Non-pigmented ciliary epithelial cell (primary cell): ENCODE results near the gene ANKRD52.
"Not testable (repeated sequence)": the region's sequence is repeated elsewhere in the genome, so short reads cannot be mapped to it uniquely, and the experiment has no call there.

ENCODE experiments used
- DNase-seq: peaks from one replicate; pipeline ENCODE4 v3.0.0-alpha.2; 2010; ENCODE audit warnings: low read depth

Gene ANKRD52

GRCh38 chr12:56258068-56258819, at the start of gene ANKRD52:
Gene ANKRD52, minus strand, starts transcription at chr12:56258384. Its CDS starts 115 bp downstream, at chr12:56258269.
- peak; percentile 11 for DNase-seq

DNA sequence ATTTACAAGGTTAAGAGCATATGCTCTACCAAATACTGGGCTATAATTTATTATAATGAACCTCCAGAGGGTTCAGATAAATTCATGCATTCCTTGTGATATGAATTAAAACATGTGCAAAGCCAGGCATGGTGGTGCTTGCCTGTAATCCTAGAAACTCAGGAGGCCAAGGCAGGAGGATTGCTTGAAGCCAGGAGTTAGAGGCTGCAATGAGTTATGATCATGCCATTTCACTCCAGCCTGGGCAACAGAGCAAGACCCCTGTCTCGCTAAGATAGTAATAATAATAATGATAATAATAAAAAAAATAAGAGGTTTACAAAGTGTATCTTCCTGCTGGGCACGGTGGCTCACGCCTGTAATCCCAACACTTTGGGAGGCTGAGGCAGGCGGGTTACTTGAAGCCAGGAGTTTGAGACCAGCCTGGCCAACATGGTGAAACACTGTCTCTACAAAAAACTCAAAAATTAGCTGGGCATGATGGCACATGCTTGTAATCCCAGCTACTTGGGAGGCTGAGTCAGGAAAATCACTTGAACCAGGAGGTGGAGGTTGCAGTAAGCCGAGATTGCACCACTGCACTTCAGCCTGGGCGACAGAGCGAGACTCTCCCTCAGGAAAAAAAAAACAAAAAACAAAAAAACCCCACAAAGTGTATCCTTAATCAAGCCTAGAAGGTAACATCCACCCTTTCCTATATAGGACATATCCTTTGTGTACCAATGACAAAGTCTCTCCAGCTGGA, 49.2 kb upstream of the ANKRD52 start:
- DNase-seq: no peak

GRCh38 chr12:56304872-56305590, 46.8 kb upstream of the ANKRD52 start:
- no peak for DNase-seq

- DNase-seq: no peak
Measured at GRCh38 chr12:56304276-56304675, 46.1 kb upstream of the ANKRD52 start.

- DNase-seq: no peak
Measured at GRCh38 chr12:56300644-56301464, 42.7 kb upstream of the ANKRD52 start.

DNA sequence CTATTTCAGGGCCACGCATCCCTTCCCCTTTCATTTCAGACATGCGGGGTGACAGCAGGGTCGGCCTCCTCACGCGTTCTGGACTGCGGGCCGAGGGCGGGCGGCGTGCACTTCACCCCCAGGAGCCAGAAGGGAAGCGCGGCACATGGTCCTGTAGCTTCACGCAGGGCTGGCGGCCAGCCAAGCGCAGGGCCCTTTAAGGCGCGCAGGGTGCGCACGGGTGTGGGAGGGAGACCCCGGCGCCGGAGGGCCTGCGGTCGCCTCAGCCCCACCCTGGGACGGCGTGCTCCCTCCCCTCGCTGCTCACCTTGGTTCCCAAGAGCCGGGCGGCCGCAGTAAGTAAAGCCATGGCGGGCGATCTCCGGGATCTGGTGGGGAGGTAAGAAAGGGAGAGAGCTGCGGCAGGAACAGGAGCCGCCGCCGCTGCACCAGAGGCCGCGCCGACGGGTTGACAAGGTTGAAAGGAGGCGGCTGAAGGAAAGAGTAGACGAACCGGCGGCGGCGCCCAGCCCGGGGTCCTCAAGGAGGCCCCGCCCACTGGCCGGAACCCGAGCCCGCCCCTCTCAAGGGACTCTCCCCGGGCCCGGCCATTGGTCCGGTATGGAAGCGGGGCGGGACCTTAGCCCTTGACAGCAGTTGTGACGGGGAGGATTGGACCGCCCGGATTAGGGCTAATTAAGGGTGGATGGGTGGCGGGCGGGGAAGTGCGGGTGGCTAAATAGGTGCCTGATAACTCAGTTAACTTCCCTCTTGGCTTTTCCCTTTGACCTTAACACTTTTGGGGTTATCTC, 41.9 kb upstream of the ANKRD52 start, which contains the start of gene CS:
Gene CS, minus strand, starts transcription at position 478 of the 791 bp plus-strand sequence. Its CDS starts 129 bp downstream, at position 349.
- DNase-seq: peak; percentile 89

DNA sequence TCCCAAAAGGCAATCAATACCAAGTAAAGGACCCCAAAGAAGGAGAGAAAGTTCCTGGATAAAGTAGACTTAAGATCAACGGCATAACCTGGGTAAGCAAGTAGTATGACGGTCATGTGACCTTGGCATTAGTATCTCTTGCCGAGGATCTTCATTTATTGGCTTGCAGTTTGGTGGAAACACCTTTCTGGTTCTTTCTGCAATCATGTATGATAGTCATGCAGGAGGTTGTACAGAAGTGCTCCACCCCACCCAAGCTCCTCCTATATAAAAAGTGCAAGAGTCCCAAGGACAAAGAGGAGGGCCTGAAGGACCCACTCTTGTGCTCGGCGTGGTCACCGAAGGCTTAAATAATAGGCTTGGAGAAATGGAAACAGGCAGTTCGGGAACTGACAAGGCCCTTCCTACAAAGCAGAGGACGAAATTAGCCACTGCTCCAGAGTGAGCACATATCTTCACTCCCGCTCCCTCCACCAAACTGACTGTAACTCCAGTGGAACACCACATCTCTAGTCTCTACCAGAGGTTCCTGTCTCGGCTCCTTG, 41.2 kb upstream of the ANKRD52 start:
- no peak for DNase-seq

GRCh38 chr12:56298828-56299227, 40.6 kb upstream of the ANKRD52 start:
- no peak for DNase-seq

DNA sequence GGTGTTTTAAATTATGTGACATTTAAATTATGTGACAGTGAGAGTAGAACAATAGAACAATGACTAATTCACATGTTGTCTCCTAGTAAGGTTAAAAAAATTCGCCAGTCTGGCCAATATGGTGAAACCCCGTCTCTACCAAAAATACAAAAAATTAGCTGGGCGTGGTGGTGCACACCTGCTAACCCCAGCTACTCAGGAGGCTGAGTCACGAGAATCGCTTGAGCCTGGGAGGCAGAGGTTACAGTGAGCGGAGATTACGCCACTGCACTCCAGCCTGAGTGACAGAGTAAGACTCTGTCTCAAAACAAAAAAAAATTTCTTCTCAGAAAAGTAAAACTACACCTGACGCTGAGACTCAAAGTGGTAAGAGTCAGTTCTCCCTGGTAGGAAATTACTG, 39.2 kb upstream of the ANKRD52 start:
- DNase-seq: no peak

DNA sequence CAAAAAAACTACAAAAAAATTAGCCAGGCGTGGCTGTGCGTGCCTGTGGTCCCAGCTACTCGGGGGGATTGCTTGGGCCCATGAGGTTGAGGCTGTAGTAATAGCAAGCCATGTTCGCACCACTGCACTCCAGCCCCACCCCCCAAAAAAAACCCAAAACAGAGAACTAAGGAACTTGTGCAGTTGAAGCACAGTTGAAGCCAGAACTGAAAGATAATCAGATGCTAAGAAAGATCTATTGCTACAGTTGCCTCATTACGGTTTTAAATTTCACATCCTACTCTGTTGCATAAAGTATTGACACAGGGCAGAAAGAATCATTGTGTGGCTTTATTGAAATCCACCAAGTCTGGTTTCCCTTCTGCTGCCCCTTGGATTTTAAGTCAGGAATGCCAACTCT, 38.1 kb upstream of the ANKRD52 start:
- DNase-seq: no peak

DNA sequence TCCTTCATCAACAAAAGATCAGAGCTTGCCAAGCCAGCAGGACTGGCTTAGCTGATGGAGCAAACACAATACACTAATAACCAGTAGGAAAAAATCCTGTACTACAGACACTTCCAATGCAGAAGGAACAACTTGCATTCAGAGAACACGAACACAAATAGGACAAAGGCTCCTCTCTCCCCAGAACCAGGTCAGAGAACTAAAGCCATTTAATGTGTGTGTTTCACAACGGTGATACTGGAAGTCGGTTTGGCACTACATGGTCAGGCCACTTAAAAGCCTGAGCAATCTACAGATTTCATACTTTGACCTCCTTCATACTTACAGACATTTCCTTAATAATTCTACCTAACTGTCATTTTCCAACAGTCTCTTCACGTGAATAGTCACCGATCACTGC, 35.6 kb upstream of the ANKRD52 start:
- DNase-seq: no peak

GRCh38 chr12:56288705-56289387, 30.7 kb upstream of the ANKRD52 start:
- no peak for DNase-seq

DNA sequence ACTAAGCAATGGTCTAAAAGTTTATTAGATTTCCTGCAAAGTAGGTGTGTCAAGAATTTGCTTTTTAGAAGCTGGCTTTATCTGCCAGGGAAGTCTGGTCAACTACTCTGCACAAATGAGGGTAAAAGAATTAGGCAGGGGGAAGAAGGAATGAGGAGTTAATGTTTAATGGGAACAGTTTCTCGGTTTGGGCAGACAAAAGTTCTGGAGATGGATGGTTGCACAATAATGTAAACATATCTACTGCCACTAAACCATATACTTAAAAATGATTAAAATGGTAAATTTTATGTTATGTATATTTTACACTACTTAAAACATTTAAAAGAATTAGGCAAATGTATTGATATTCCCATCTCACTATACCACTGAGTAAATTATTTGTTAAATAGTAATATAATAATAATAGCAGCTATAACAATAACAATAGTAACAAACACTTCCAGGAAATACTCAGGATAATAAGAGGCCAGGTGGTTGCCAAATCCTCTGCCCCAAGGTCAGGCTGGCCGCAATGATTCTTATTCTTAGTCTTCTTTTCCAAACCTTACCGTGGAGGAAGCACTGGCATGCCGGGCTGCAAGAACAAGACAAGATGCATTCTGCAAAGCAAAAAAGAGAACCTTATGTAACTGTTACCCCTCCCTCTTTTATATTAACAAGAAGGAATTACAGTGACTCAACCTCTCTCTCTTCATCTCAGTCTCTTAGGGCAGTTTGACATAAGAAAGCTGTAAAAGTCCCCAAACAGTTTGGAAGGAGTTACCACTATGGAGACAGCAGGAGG, 28.1 kb upstream of the ANKRD52 start:
- no peak for DNase-seq

DNA sequence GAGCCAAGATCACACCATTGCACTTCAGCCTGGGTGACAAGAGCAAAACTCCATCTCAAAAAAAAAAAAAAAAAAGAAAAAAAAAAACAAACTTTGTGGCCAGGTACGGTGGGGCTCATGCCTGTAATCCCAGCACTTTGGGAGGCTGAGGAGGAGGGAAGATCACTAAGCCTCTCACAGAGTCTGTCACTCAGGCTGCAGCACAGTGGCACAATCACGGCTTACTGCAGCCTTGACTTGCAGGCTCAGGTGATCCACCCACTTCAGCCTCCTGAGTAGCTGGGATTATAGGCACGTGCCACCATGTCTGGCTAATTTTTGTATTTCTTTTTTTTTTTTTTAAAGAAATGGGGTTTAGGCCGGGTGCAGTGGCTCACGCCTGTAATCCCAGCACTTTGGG, 26.1 kb upstream of the ANKRD52 start:
- not testable (repeated sequence) for DNase-seq

GRCh38 chr12:56282579-56282978, 24.4 kb upstream of the ANKRD52 start:
- DNase-seq: no peak

DNA sequence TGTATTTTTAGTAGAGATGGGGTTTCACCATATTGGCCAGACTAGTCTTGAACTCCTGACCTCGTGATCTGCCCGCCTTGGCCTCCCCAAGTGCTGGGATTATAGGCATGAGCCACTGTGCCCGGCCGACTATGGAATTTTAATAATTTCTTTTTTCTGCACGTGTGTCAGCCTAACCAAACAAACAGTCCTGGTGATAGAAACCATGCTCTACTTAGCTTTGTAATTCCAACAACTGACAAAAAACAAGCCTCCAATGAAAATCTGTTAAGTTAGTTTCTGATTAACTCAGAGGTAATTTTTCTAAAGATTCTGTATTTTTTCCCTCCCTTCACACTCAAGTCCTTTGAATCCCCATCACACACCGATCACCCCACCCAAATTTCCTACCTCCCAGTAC, 23.8 kb upstream of the ANKRD52 start:
- DNase-seq: no peak

DNA sequence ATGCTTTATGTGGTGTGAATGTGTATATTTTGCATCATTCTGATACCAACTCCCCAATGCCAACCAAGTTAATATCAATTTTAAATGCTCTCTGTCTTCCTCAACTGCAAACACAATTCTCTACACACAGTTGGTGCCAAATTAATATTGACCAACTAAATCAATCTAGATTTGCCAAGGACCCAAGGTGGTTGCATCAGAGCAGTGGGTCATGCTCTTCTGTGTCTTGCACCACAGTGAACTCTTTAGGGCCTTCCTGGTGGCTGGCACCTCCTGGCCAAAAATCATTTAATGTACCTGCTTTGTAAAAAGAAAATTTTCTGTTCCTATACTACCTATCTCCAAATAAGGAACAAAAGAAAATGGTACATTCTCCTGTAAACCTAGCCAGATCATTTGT, 22.7 kb upstream of the ANKRD52 start:
- no peak for DNase-seq

DNA sequence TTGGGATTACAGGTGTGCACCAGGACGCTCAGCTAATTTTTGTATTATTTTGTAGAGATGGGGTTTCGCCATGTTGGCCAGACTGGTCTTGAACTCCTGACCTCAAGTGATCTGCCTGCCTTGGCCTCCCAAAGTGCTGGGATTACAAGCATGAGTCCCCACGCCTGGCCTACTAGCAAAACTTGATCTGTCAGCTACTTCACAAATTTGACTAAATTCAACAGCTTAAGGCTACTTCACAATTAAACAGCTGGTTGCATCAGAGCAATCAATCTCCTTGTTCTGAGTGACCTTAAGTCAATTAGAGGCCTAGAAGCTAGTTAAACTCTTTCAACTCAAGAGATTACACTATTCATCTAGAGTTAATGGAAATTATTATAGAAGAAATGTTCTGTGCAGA, 20.7 kb upstream of the ANKRD52 start:
- no peak for DNase-seq

GRCh38 chr12:56274299-56274698, 16.1 kb upstream of the ANKRD52 start:
- no peak for DNase-seq
